HepG2 (cell line): ENCODE measurements around the gene CENATAC. TPM values are rescaled to one million over a fixed set of nuclear protein-coding genes. Genes with fewer than 3 reads are reported as not detected.

Source experiments
- ATRX ChIP-seq: sonication (generic); formaldehyde crosslinking; IDR thresholded peaks from 2 replicates; pipeline ENCODE4 v1.4.0; 2020; ENCODE audit warnings: missing genetic modification reagents, borderline replicate concordance
- BHLHE40 ChIP-seq: IDR thresholded peaks from 2 replicates; pipeline ENCODE4 v1.6.1; 2011; ENCODE audit warnings: low read length, improper control_type of control experiment
- CBX2 ChIP-seq, 2 experiments: fragments of 200-600 bp in 1 of 2; sonication (generic); formaldehyde crosslinking in 1 of 2; IDR thresholded peaks; 2 replicates each; pipeline versions ENCODE4 v1.7.0 to v1.8.1; 2018 to 2022; ENCODE audit warnings: low read depth in 2 of 2, low read length in 1 of 2, mild to moderate bottlenecking in 1 of 2, missing genetic modification reagents in 1 of 2
- HMGA1 ChIP-seq: sonication (generic); formaldehyde crosslinking; conservative IDR thresholded peaks from 2 replicates; pipeline ENCODE4 v1.4.0; 2020; ENCODE audit warnings: missing genetic modification reagents
- IKZF1 ChIP-seq: fragments of 450-650 bp; IDR thresholded peaks from 2 replicates; pipeline ENCODE4 v1.7.1; 2016
- MAFG ChIP-seq: sonication (generic); formaldehyde crosslinking; IDR thresholded peaks from 2 replicates; pipeline ENCODE4 v1.5.1; 2020; ENCODE audit warnings: mild to moderate bottlenecking, missing genetic modification reagents
- MED8 ChIP-seq: sonication (generic); formaldehyde crosslinking; IDR thresholded peaks from 2 replicates; pipeline ENCODE4 v1.8.1; 2023; ENCODE audit warnings: mild to moderate bottlenecking, missing genetic modification reagents; ENCODE audit not compliant: insufficient replicate concordance
- MEIS2 ChIP-seq: sonication (generic); formaldehyde crosslinking; IDR thresholded peaks from 2 replicates; pipeline ENCODE4 v1.9.0; 2021; ENCODE audit warnings: mild to moderate bottlenecking, missing genetic modification reagents
- NCOA2 ChIP-seq: sonication (generic); formaldehyde crosslinking; IDR thresholded peaks from 2 replicates; pipeline ENCODE4 v1.8.0; 2022; ENCODE audit warnings: inconsistent platforms
- POGZ ChIP-seq: sonication (generic); formaldehyde crosslinking; IDR thresholded peaks from 2 replicates; pipeline ENCODE4 v1.4.0; 2020; ENCODE audit warnings: mild to moderate bottlenecking, missing genetic modification reagents
- RXRB ChIP-seq: IDR thresholded peaks from 2 replicates; pipeline ENCODE4 v1.6.1; 2016; ENCODE audit warnings: borderline replicate concordance, missing genetic modification reagents, missing compliant biosample characterization
- TOPORS ChIP-seq: sonication (generic); formaldehyde crosslinking; IDR thresholded peaks from 2 replicates; pipeline ENCODE4 v1.8.0; 2023; ENCODE audit warnings: mild to moderate bottlenecking, missing genetic modification reagents
- XBP1 ChIP-seq: sonication (generic); formaldehyde crosslinking; IDR thresholded peaks from 2 replicates; pipeline ENCODE4 v1.5.0; 2020; ENCODE audit warnings: missing genetic modification reagents
- ZBTB10 ChIP-seq: sonication (generic); formaldehyde crosslinking; IDR thresholded peaks from 2 replicates; pipeline ENCODE4 v1.4.0; 2020; ENCODE audit warnings: missing genetic modification reagents, borderline replicate concordance
- ZBTB38 ChIP-seq: sonication (generic); formaldehyde crosslinking; IDR thresholded peaks from 2 replicates; pipeline ENCODE4 v1.5.1; 2020; ENCODE audit warnings: mild to moderate bottlenecking, missing genetic modification reagents
- ZBTB42 ChIP-seq: sonication (generic); formaldehyde crosslinking; IDR thresholded peaks from 2 replicates; pipeline ENCODE4 v1.5.0; 2020; ENCODE audit warnings: mild to moderate bottlenecking, missing genetic modification reagents
- ZNF251 ChIP-seq: sonication (generic); formaldehyde crosslinking; IDR thresholded peaks from 2 replicates; pipeline ENCODE4 v1.9.0; 2021; ENCODE audit warnings: mild to moderate bottlenecking, missing genetic modification reagents
- ZNF331 ChIP-seq: sonication (generic); formaldehyde crosslinking; IDR thresholded peaks from 2 replicates; pipeline ENCODE4 v1.4.0; 2020; ENCODE audit warnings: missing genetic modification reagents
- ZNF468 ChIP-seq: sonication (generic); formaldehyde crosslinking; IDR thresholded peaks from 2 replicates; pipeline ENCODE4 v1.8.0; 2022; ENCODE audit warnings: mild to moderate bottlenecking, moderate library complexity, missing genetic modification reagents
- ZNF761 ChIP-seq: sonication (generic); formaldehyde crosslinking; conservative IDR thresholded peaks from 2 replicates; pipeline ENCODE4 v1.4.0; 2020; ENCODE audit warnings: mild to moderate bottlenecking, missing genetic modification reagents
- ZNF83 ChIP-seq: sonication (generic); formaldehyde crosslinking; IDR thresholded peaks from 2 replicates; pipeline ENCODE4 v1.4.0; 2020; ENCODE audit warnings: missing genetic modification reagents, mild to moderate bottlenecking, borderline replicate concordance
- ZZZ3 ChIP-seq: sonication (generic); formaldehyde crosslinking; IDR thresholded peaks from 2 replicates; pipeline ENCODE4 v1.4.0; 2020; ENCODE audit warnings: missing genetic modification reagents, mild to moderate bottlenecking, borderline replicate concordance
- polyA plus RNA-seq, 8 experiments: library from polyadenylated mRNA; depleted of rRNA in 3 of 8; stranded (reverse) in 7 of 8; unstranded in 1 of 8; fragments of >200 nt; fragmentation: Illumina TruSeq in 4 of 8; extraction: Trizol in 4 of 8; gene quantifications; 2 replicates each; pipeline versions ENCODE4 v1.2.1 to v1.2.3, GENCODE V29; 2011 to 2016; ENCODE audit warnings: low read depth in 4 of 8, missing spikeins in 1 of 8, mixed read lengths in 1 of 8; ENCODE audit not compliant: insufficient read depth in 1 of 8
- total RNA-seq, 5 experiments: library from RNA; depleted of rRNA; stranded (reverse); fragments of >200 nt; fragmentation: Illumina TruSeq; extraction: Trizol; gene quantifications; 2 replicates each; pipeline ENCODE4 v1.2.3, GENCODE V29; 2016; ENCODE audit warnings: low read depth in 1 of 5
- TF ChIP-seq, protein P1 (sequence below): sonication (generic); formaldehyde crosslinking; IDR thresholded peaks from 2 replicates; pipeline ENCODE4 v1.4.0; 2020; ENCODE audit warnings: missing genetic modification reagents, borderline replicate concordance
- TF ChIP-seq, protein P2 (sequence below): sonication (generic); formaldehyde crosslinking; IDR thresholded peaks from 2 replicates; pipeline ENCODE4 v1.4.0; 2020; ENCODE audit warnings: missing genetic modification reagents
- TF ChIP-seq, protein P3 (sequence below): sonication (generic); formaldehyde crosslinking; IDR thresholded peaks from 2 replicates; pipeline ENCODE4 v1.5.0; 2020; ENCODE audit warnings: missing genetic modification reagents

CENATAC gene
- total and polyA plus RNA-seq, 2 of the 13 experiments (the other 11 are each of a cell fraction or from before 2014, with no cell fraction given), result 21.7 to 25.0 TPM

DNA sequence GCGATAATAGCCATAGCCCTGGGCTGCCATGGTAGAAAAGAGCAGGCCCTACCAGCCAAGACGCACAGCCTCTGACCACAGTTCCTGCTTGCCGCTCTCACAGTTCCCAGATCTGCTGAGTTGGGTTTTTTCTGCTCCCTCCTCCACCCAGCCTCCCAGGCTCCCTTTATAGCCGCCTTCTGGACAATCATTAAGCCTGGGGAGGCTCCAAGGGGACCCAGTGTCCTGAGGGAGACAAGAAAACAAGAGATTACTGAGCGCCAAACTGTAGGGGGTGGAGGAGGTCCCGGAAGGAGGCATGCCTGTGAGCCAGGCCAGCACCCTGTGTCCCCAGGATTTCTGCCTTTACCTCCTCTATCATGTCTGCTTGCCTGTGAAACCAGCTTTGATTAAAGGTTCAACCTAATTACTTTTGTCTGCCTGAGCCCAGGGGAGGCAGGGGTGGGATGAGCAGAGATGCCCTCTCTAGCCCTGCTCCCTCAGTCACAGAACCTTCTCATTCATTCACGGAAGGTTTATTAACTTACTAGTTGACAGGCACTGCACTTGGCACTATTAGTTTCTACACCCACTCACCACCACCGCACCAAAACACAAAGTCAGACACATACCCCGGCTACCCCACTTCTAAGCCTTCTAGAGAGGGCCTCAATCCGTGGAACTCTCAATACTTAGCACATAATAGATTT, 31.5 kb downstream of the CENATAC start (continued):
- TF ChIP-seq, protein P1, sequence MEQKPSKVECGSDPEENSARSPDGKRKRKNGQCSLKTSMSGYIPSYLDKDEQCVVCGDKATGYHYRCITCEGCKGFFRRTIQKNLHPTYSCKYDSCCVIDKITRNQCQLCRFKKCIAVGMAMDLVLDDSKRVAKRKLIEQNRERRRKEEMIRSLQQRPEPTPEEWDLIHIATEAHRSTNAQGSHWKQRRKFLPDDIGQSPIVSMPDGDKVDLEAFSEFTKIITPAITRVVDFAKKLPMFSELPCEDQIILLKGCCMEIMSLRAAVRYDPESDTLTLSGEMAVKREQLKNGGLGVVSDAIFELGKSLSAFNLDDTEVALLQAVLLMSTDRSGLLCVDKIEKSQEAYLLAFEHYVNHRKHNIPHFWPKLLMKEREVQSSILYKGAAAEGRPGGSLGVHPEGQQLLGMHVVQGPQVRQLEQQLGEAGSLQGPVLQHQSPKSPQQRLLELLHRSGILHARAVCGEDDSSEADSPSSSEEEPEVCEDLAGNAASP (CRISPR knock-in tag), result peak; percentile 66
- TF ChIP-seq ZNF331 (CRISPR knock-in tag) (peak; percentile 77), NCOA2 (CRISPR knock-in tag) (peak; percentile 50; the same call in 1 of the 2 replicates), POGZ (CRISPR knock-in tag) (no peak), TOPORS (CRISPR knock-in tag) (no peak), ZBTB42 (CRISPR knock-in tag) (no peak), ZNF761 (CRISPR knock-in tag) (peak; percentile 38; the same call in 1 of the 2 replicates), ZBTB10 (CRISPR knock-in tag) (no peak), XBP1 (CRISPR knock-in tag) (no peak), IKZF1 (no peak), ZZZ3 (CRISPR knock-in tag) (no peak), MAFG (CRISPR knock-in tag) (peak; percentile 84; the same call in 1 of the 2 replicates), ZNF468 (CRISPR knock-in tag) (no peak), CBX2 (IDR thresholded peaks at IDR 0.05; ENCODE audit: low read depth, low read length) (no peak), CBX2 (CRISPR knock-in tag; IDR thresholded peaks at IDR 0.05; ENCODE audit: low read depth) (no peak), BHLHE40 (no peak), RXRB (no peak; the same call in 1 of the 2 replicates), ZNF83 (CRISPR knock-in tag) (no peak), HMGA1 (CRISPR knock-in tag) (no peak), MED8 (CRISPR knock-in tag) (no peak), ZNF251 (no peak), MEIS2 (CRISPR knock-in tag) (0 out of 2 replicates have a peak, but pooled peaks have one; percentile 23), ATRX (CRISPR knock-in tag) (no peak), ZBTB38 (CRISPR knock-in tag) (no peak)
- TF ChIP-seq, protein P2, sequence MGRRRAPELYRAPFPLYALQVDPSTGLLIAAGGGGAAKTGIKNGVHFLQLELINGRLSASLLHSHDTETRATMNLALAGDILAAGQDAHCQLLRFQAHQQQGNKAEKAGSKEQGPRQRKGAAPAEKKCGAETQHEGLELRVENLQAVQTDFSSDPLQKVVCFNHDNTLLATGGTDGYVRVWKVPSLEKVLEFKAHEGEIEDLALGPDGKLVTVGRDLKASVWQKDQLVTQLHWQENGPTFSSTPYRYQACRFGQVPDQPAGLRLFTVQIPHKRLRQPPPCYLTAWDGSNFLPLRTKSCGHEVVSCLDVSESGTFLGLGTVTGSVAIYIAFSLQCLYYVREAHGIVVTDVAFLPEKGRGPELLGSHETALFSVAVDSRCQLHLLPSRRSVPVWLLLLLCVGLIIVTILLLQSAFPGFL (CRISPR knock-in tag), result no peak
- TF ChIP-seq, protein P3, sequence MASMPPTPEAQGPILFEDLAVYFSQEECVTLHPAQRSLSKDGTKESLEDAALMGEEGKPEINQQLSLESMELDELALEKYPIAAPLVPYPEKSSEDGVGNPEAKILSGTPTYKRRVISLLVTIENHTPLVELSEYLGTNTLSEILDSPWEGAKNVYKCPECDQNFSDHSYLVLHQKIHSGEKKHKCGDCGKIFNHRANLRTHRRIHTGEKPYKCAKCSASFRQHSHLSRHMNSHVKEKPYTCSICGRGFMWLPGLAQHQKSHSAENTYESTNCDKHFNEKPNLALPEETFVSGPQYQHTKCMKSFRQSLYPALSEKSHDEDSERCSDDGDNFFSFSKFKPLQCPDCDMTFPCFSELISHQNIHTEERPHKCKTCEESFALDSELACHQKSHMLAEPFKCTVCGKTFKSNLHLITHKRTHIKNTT, result no peak
